K562 (cell line): ENCODE measurements around the gene SYNJ2. TPM values are rescaled to one million over a fixed set of nuclear protein-coding genes. Genes with fewer than 3 reads are reported as not detected.
A peak's percentile ranks its signal among the peaks of the same experiment; 100 is the strongest.

Source experiments
- ATF4 ChIP-seq: fragments of 450-650 bp; formaldehyde crosslinking; IDR thresholded peaks from 2 replicates; pipeline ENCODE4 v1.4.0; 2022; ENCODE audit warnings: mild to moderate bottlenecking, moderate library complexity
- BCOR ChIP-seq: fragments of 450-650 bp; IDR thresholded peaks from 2 replicates; pipeline ENCODE4 v1.6.1; 2016
- C11orf30 ChIP-seq: fragments of 450-650 bp; IDR thresholded peaks from 2 replicates; pipeline ENCODE4 v1.6.1; 2016; ENCODE audit warnings: low read depth, mild to moderate bottlenecking
- CCAR2 ChIP-seq: fragments of 200-400 bp; formaldehyde crosslinking; IDR thresholded peaks from 2 replicates; pipeline ENCODE4 v1.6.1; 2017; ENCODE audit warnings: mild to moderate bottlenecking, low read depth, low read length
- DEAF1 ChIP-seq: fragments of 450-650 bp; formaldehyde crosslinking; IDR thresholded peaks from 2 replicates; pipeline ENCODE4 v1.4.0; 2020; ENCODE audit warnings: mild to moderate bottlenecking, moderate library complexity
- ETS1 ChIP-seq: conservative IDR thresholded peaks from 2 replicates; pipeline ENCODE4 v1.6.1; 2011; ENCODE audit warnings: low read depth, mild to moderate bottlenecking, low read length; ENCODE audit not compliant: control insufficient read depth
- FUS ChIP-seq: fragments of 200-400 bp; formaldehyde crosslinking; optimal IDR thresholded peaks from 2 replicates; pipeline ENCODE3; 2017; ENCODE audit warnings: low read depth, low read length
- HNRNPH1 ChIP-seq: fragments of 200-400 bp; formaldehyde crosslinking; optimal IDR thresholded peaks from 2 replicates; pipeline ENCODE3; 2017; ENCODE audit warnings: low read depth, mild to moderate bottlenecking, low read length, moderate library complexity
- ID3 ChIP-seq, 2 experiments: fragments of 250-450 bp in 1 of 2; fragments of 450-650 bp in 1 of 2; sonication (Bioruptor Pico) in 1 of 2; IDR thresholded peaks; 2 replicates each; pipeline versions ENCODE4 v1.6.1 to v1.8.0; 2016 to 2021; ENCODE audit warnings: mild to moderate bottlenecking in 2 of 2, moderate library complexity in 2 of 2, missing compliant biosample characterization in 1 of 2, missing genetic modification characterization in 1 of 2
- PHTF2 ChIP-seq: fragments of 250-450 bp; sonication (Bioruptor Pico); IDR thresholded peaks from 2 replicates; pipeline ENCODE4 v1.5.0; 2021; ENCODE audit warnings: mild to moderate bottlenecking
- RNF2 ChIP-seq: sonication (generic); IDR thresholded peaks from 2 replicates; pipeline ENCODE4 v1.6.1; 2016
- SMARCA5 ChIP-seq: fragments of 450-650 bp; IDR thresholded peaks from 2 replicates; pipeline ENCODE4 v1.6.1; 2016
- SP2 ChIP-seq: IDR thresholded peaks from 2 replicates; pipeline ENCODE4 v1.6.1; 2011; ENCODE audit warnings: mild to moderate bottlenecking, low read depth, low read length, moderate library complexity; ENCODE audit not compliant: poor library complexity, severe bottlenecking; ENCODE audit errors: extremely low read depth
- SRSF9 ChIP-seq: fragments of 200-400 bp; formaldehyde crosslinking; IDR thresholded peaks from 2 replicates; pipeline ENCODE4 v1.6.1; 2017; ENCODE audit warnings: low read depth, low read length, borderline replicate concordance
- TBL1XR1 ChIP-seq, 2 experiments: IDR thresholded peaks; 2 replicates each; pipeline ENCODE4 v1.6.1; 2012; ENCODE audit warnings: improper control_type of control experiment in 2 of 2, low read length in 2 of 2, mild to moderate bottlenecking in 1 of 2
- ZSCAN29 ChIP-seq: fragments of 450-650 bp; IDR thresholded peaks from 2 replicates; pipeline ENCODE4 v1.6.1; 2017
- polyA plus RNA-seq, 8 experiments: library from polyadenylated mRNA; depleted of rRNA in 4 of 8; stranded (reverse) in 5 of 8; unstranded in 3 of 8; fragments of >200 nt; fragmentation: Nextera tagmentation in 2 of 8; fragmentation: Illumina TruSeq in 1 of 8; extraction: Ambion mirVana in 2 of 8; extraction: Trizol in 1 of 8; gene quantifications; 2 replicates each; pipeline versions ENCODE4 v1.2.1 to v1.2.3, GENCODE V29; 2011 to 2014; ENCODE audit warnings: inconsistent platforms in 1 of 8, missing spikeins in 1 of 8
- total RNA-seq, 7 experiments: library from RNA; depleted of rRNA in 6 of 7; stranded (reverse); fragments of >200 nt in 6 of 7; fragmentation: Illumina TruSeq in 2 of 7; extraction: Trizol in 2 of 7; gene quantifications; 2 replicates each; pipeline versions ENCODE4 v1.2.1 to v1.2.3, GENCODE V29; 2011 to 2021; ENCODE audit warnings: low replicate concordance in 1 of 7

The SYNJ2 gene
- total and polyA plus RNA-seq, 9 of the 15 experiments (the other 6 are each of a cell fraction or from before 2014, with no cell fraction given) = 3.0 to 27.7 (median 17.8) TPM

GRCh38 chr6:158029668-158030230 lies 48.1 kb downstream of the SYNJ2 start (continued):
- peak; percentile 85 for TF ChIP-seq BCOR
- TF ChIP-seq TBL1XR1 (IDR thresholded peaks at IDR 0.05; ENCODE audit: low read length in 2 of 2) = no peak
- TF ChIP-seq ID3 (CRISPR knock-in tag; IDR thresholded peaks at IDR 0.05) = no peak
- no peak for TF ChIP-seq ID3 (tag; IDR thresholded peaks at IDR 0.05)
- peak; percentile 22; the same call in 1 of the 2 replicates for TF ChIP-seq SMARCA5
- TF ChIP-seq RNF2 = no peak
- TF ChIP-seq PHTF2 (CRISPR knock-in tag) = no peak
- TF ChIP-seq SP2 = no peak
- no peak for TF ChIP-seq ETS1
- no peak for TF ChIP-seq DEAF1 (CRISPR knock-in tag)
- TF ChIP-seq CCAR2 = no peak
- no peak for TF ChIP-seq HNRNPH1
- no peak for TF ChIP-seq FUS
- no peak for TF ChIP-seq ZSCAN29
- TF ChIP-seq ATF4 (CRISPR knock-in tag) = no peak
- TF ChIP-seq C11orf30 = no peak
- TF ChIP-seq SRSF9 = no peak
